ENCODE results near the gene ING4. TPM values are rescaled to one million over a fixed set of nuclear protein-coding genes. Genes with fewer than 3 reads are reported as not detected.

Gene ING4
- total and polyA plus RNA-seq, 2 of the 4 experiments (the other 2 are of a cell fraction): 22.0 to 47.5 TPM

- H2AK5ac ChIP-seq (ENCODE audit: low read depth, low read length): peak overlapping the region; percentile 61
- DNase-seq (peak; percentile 23), ATAC-seq (ENCODE audit: low read depth) (peak; percentile 51)
- CTCF ChIA-PET: no interaction called here
- no peak overlapping the region for H2BK20ac ChIP-seq (ENCODE audit: low read depth, low read length)
- 0% methylated on average over 9 of the region's 70 CpGs; no CpG with 5 or more reads in 1 of the 2 experiments for WGBS, 2 experiments (ENCODE audit: extremely low coverage in 2 of 2, insufficient read length in 1 of 2)
- peak overlapping the region; percentile 62; the same call in 1 of the 2 replicates for H3K56ac ChIP-seq (ENCODE audit: extremely low read depth, insufficient read depth, low read length)
- H2BK120ac ChIP-seq (ENCODE audit: low read depth, low read length): no peak overlapping the region
- peaks cover 26 to 48% of the 10 kb centered on the region in 2 experiments for H3K79me1 ChIP-seq (ENCODE audit: low read depth in 1 of 2, low read length in 2 of 2)
- peak overlapping the region; percentile 89; the same call in 1 of the 2 replicates for H3K23ac ChIP-seq (ENCODE audit: low read depth, low read length)
- H3K4me2 ChIP-seq (ENCODE audit: low read depth, low read length): peak overlapping the region; percentile 79
- BruUV-seq (replicated peaks): no TSS peak
- peak overlapping the region; percentile 92 for H3K9ac ChIP-seq (ENCODE audit: low read depth, low read length)
- peaks cover 13% of the 10 kb centered on the region for H3K4me1 ChIP-seq (ENCODE audit: control insufficient read depth, insufficient read depth, low read length)
- peak overlapping the region; percentile 67; the same call in 1 of the 2 replicates for H3K18ac ChIP-seq (ENCODE audit: low read depth, low read length)
- H3K9me3 ChIP-seq (ENCODE audit: control insufficient read depth, insufficient read depth, low read length): no peaks in the 10 kb centered on the region
- peak overlapping the region; percentile 79 for H2BK5ac ChIP-seq (ENCODE audit: low read depth, low read length, poor library complexity, severe bottlenecking)
- H3K36me3 ChIP-seq (ENCODE audit: control insufficient read depth, insufficient read depth, low read length): peaks cover 20% of the 10 kb centered on the region
- H2BK15ac ChIP-seq (ENCODE audit: low read depth, low read length): no peak overlapping the region
- intact Hi-C loops (cut with micrococcal nuclease): loop anchor here (5.0 kb wide), 1 partner anchor 49 kb away; the partner anchor contains the start of gene IFFO1
- no peak overlapping the region for H4K5ac ChIP-seq (ENCODE audit: low read depth, low read length)
- H2AFZ ChIP-seq (replicated peaks; ENCODE audit: low read length, poor library complexity): peak overlapping the region; percentile 89
- H2AK9ac ChIP-seq (replicated peaks; ENCODE audit: low read depth, low read length, poor library complexity): peak overlapping the region; percentile 97
- H3K27ac ChIP-seq (ENCODE audit: insufficient read depth, low read length): peak overlapping the region; percentile 88
- dilution Hi-C loops (cut with HindIII; ENCODE audit: low sequenced_read_pairs, unreplicated experiment): no loop called here
- H4K91ac ChIP-seq (ENCODE audit: insufficient read depth, low read depth, low read length): peak overlapping the region; percentile 15; the same call in 1 of the 2 replicates
- POLR2A ChIA-PET (ENCODE audit: unreplicated experiment): interaction anchor here (0.6 to 1.4 kb wide), 2 partner anchors 10 to 73 kb away, joined by 5 to 11 read pairs; partner anchors contain the start of gene GAPDH
- H3K4ac ChIP-seq (ENCODE audit: low read depth, low read length): peak overlapping the region; percentile 72
- TF ChIP-seq MAZ (IDR thresholded peaks at IDR 0.05; ENCODE audit: borderline replicate concordance, low read depth, low read length): peak; percentile 53; the same call in 1 of the 2 replicates
- TF ChIP-seq POLR2A (IDR thresholded peaks at IDR 0.05; ENCODE audit: low read depth, low read length): peak; percentile 53; the same call in 1 of the 2 replicates
- TF ChIP-seq CHD1 (IDR thresholded peaks at IDR 0.05; ENCODE audit: low read depth, low read length): no peak
- TF ChIP-seq NFE2L2 (IDR thresholded peaks at IDR 0.05; ENCODE audit: low read depth, low read length): no peak
- no peak for TF ChIP-seq MAFK (IDR thresholded peaks at IDR 0.05; ENCODE audit: low read depth, low read length)
- no peaks in the 10 kb centered on the region for H3K27me3 ChIP-seq (ENCODE audit: control insufficient read depth, insufficient read depth, low read length)
- peaks cover 50% of the 10 kb centered on the region for H4K20me1 ChIP-seq (ENCODE audit: insufficient read depth, low read length)
- in situ Hi-C loops (cut with MboI; ENCODE audit: low sequenced_read_pairs): no loop called here
- peak overlapping the region; percentile 90 for H3K4me3 ChIP-seq (ENCODE audit: insufficient read depth, low read depth, low read length)
- H3K14ac ChIP-seq (replicated peaks; ENCODE audit: low read depth, low read length): peak overlapping the region; percentile 91
- H3K9me1 ChIP-seq (ENCODE audit: insufficient read depth, low read length): peaks cover 27% of the 10 kb centered on the region
- no peak overlapping the region; a peak in 2 of 4 replicates for H4K8ac ChIP-seq (ENCODE audit: low read depth in 2 of 2, low read length in 2 of 2)
Observed at GRCh38 chr12:6606331-6607131, 56.4 kb downstream of the ING4 start.
